Loucy (cell line): Measurements from ENCODE around the gene MYADML2.

Experiments
- H2AFZ ChIP-seq: fragments of 200-600 bp; sonication (generic); 2 replicates; pipeline ENCODE4 v1.6.0; 2016; ENCODE audit warnings: antibody characterized with exemption, mild to moderate bottlenecking, low read length, moderate library complexity
- H3F3A ChIP-seq: fragments of 200-600 bp; 2 replicates; pipeline ENCODE4 v1.6.0; 2016; ENCODE audit warnings: antibody characterized with exemption, low read depth, mild to moderate bottlenecking
- H3K27me3 ChIP-seq: fragments of 200-600 bp; sonication (generic); 2 replicates; pipeline ENCODE4 v1.6.1; 2014; ENCODE audit warnings: low read length, mild to moderate bottlenecking; ENCODE audit not compliant: insufficient read depth, poor library complexity, severe bottlenecking
- H3K36me3 ChIP-seq: fragments of 200-600 bp; sonication (generic); 2 replicates; pipeline ENCODE4 v1.6.1; 2016; ENCODE audit warnings: low read length; ENCODE audit not compliant: insufficient read depth
- H3K4me1 ChIP-seq: fragments of 200-600 bp; sonication (generic); 2 replicates; pipeline ENCODE4 v1.5.1; 2014; ENCODE audit warnings: low read length, mild to moderate bottlenecking; ENCODE audit not compliant: insufficient read depth, poor library complexity, severe bottlenecking
- H3K4me2 ChIP-seq: fragments of 200-600 bp; sonication (generic); 2 replicates; pipeline ENCODE4 v1.6.0; 2014; ENCODE audit warnings: antibody characterized with exemption, low read length, low read depth, mild to moderate bottlenecking; ENCODE audit not compliant: poor library complexity, severe bottlenecking
- H3K4me3 ChIP-seq: fragments of 200-600 bp; sonication (generic); 2 replicates; pipeline ENCODE4 v1.5.1; 2014; ENCODE audit warnings: low read length, mild to moderate bottlenecking, mixed read lengths; ENCODE audit not compliant: poor library complexity, severe bottlenecking
- H3K79me2 ChIP-seq: fragments of 200-600 bp; sonication (generic); 2 replicates; pipeline ENCODE4 v1.6.1; 2014; ENCODE audit warnings: low read length; ENCODE audit not compliant: insufficient read depth
- H3K9ac ChIP-seq: fragments of 200-600 bp; sonication (generic); 2 replicates; pipeline ENCODE4 v1.6.0; 2014; ENCODE audit warnings: mild to moderate bottlenecking, low read depth, low read length, moderate library complexity; ENCODE audit not compliant: poor library complexity, severe bottlenecking
- H3K9me2 ChIP-seq: fragments of 200-600 bp; sonication (generic); replicated peaks from 2 replicates; pipeline ENCODE4 v1.6.1; 2016; ENCODE audit warnings: low read depth, low read length, mixed read lengths
- H3K9me3 ChIP-seq: fragments of 200-600 bp; sonication (generic); 2 replicates; pipeline ENCODE4 v1.6.1; 2014; ENCODE audit warnings: mild to moderate bottlenecking, antibody characterized with exemption, low read length, low read depth; ENCODE audit not compliant: insufficient read depth
- H4K20me1 ChIP-seq: fragments of 200-600 bp; sonication (generic); 2 replicates; pipeline ENCODE4 v1.6.0; 2014; ENCODE audit warnings: antibody characterized with exemption, low read length, mild to moderate bottlenecking; ENCODE audit not compliant: insufficient read depth, poor library complexity, severe bottlenecking
- EZH2phosphoT487 ChIP-seq: fragments of 200-600 bp; IDR thresholded peaks from 2 replicates; pipeline ENCODE4 v1.6.1; 2018; ENCODE audit warnings: antibody characterized with exemption, mild to moderate bottlenecking, moderate library complexity, borderline replicate concordance
- TF ChIP-seq, protein P1 (sequence below): fragments of 200-600 bp; sonication (generic); conservative IDR thresholded peaks from 2 replicates; pipeline ENCODE4 v1.5.1; 2014; ENCODE audit warnings: mild to moderate bottlenecking, antibody characterized with exemption, low read length

MYADML2 gene

DNA sequence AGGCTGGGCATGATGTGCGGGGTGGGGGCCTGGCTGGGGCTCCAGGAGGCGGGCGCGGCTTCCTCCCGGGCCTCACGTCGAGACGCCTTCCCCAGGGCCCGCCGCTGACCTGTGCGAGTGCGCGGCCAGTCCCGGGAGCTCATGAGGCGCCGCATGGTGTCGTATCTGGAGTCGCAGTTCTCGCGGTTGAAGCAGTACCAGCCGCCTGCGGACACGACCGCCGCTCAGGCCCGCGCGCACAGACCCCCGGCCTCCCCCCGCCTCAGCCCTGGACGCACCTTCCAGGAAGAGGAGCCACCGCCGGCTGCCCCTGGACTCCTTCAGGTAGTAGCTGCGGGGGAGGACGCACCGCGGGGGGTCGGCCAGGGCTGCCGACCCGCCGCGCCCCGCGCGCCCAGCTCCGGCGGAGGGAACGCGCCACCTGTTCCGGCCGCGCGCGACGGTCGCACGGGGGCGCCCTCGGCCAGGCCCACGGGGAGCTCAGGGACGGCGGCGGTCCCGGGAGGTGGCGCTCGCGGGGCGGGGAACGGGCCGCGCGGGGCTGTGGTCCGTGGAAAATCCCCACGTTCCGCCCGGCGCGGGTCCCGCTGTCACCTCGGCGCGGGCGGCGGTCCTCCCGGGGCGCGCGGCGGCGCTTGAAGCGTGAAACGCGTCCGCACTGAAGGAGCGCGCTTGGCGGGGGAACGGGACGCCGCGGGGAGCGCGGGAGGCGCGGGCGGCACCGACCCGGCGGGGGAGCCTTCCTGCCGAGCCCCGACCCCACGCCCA lies 12.5 kb upstream of the MYADML2 start:
- peaks cover 2% of the 10 kb centered on the region; the same call in 1 of the 2 replicates for H3F3A ChIP-seq
- no peak overlapping the region for H3K4me3 ChIP-seq
- H3K27me3 ChIP-seq = no peaks in the 10 kb centered on the region
- no peak for TF ChIP-seq EZH2phosphoT487
- TF ChIP-seq, protein P1, sequence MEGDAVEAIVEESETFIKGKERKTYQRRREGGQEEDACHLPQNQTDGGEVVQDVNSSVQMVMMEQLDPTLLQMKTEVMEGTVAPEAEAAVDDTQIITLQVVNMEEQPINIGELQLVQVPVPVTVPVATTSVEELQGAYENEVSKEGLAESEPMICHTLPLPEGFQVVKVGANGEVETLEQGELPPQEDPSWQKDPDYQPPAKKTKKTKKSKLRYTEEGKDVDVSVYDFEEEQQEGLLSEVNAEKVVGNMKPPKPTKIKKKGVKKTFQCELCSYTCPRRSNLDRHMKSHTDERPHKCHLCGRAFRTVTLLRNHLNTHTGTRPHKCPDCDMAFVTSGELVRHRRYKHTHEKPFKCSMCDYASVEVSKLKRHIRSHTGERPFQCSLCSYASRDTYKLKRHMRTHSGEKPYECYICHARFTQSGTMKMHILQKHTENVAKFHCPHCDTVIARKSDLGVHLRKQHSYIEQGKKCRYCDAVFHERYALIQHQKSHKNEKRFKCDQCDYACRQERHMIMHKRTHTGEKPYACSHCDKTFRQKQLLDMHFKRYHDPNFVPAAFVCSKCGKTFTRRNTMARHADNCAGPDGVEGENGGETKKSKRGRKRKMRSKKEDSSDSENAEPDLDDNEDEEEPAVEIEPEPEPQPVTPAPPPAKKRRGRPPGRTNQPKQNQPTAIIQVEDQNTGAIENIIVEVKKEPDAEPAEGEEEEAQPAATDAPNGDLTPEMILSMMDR = peak; percentile 66
- H3K9me2 ChIP-seq = no peaks in the 10 kb centered on the region
- no peak overlapping the region for H3K9ac ChIP-seq
- no peaks in the 10 kb centered on the region for H3K4me1 ChIP-seq
- H4K20me1 ChIP-seq = no peaks in the 10 kb centered on the region
- no peaks in the 10 kb centered on the region for H3K79me2 ChIP-seq
- no peak overlapping the region for H3K4me2 ChIP-seq
- H3K9me3 ChIP-seq = no peaks in the 10 kb centered on the region
- peak overlapping the region; percentile 77; the same call in 1 of the 2 replicates for H2AFZ ChIP-seq
- H3K36me3 ChIP-seq = no peaks in the 10 kb centered on the region

DNA sequence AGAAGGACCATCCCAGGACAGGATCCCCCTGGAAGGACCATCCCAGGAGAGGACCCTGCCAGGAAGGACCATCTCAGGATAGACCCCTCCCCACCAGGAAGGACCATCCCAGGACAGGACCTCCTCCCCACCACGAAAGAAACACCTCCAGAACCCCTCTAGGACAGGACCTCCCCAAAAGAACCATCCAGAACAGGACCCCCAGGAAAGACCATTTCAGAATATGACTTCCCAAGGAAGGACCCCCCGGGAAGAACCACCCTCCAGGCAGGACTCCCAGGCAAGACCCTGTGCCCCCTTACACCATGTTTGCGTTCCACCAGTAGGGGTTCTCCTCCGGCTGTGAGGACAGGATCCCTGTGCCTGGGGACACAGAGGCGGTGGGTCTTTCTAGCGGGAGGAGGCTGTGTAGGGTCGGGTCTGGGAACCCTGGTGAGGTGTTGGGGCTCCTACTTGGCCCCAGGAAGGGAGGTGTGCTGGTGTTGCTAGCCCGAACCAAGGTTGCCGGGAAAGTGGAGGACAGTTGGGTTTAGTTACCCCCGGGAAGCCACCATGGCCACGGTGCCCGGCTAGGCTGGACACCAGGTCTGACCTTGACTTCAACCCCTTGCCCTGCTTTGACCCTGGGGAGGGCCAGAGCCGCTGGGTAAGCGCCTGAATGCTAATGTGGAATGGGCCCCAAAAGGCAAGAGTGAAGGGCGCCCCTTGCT lies 11.8 kb upstream of the MYADML2 start:
- H2AFZ ChIP-seq = 0 out of 2 replicates have a peak overlapping the region, but pooled peaks have one; percentile 77
- H3K27me3 ChIP-seq = no peaks in the 10 kb centered on the region
- TF ChIP-seq, protein P1 = no peak
- TF ChIP-seq EZH2phosphoT487 = no peak
- no peaks in the 10 kb centered on the region for H3K9me2 ChIP-seq
- no peaks in the 10 kb centered on the region for H3F3A ChIP-seq
- no peaks in the 10 kb centered on the region for H3K36me3 ChIP-seq
- H3K4me3 ChIP-seq = no peak overlapping the region
- no peaks in the 10 kb centered on the region for H3K79me2 ChIP-seq
- no peaks in the 10 kb centered on the region for H4K20me1 ChIP-seq
- H3K4me2 ChIP-seq = no peak overlapping the region
- no peaks in the 10 kb centered on the region for H3K9me3 ChIP-seq
- no peaks in the 10 kb centered on the region for H3K4me1 ChIP-seq
- no peak overlapping the region for H3K9ac ChIP-seq

DNA sequence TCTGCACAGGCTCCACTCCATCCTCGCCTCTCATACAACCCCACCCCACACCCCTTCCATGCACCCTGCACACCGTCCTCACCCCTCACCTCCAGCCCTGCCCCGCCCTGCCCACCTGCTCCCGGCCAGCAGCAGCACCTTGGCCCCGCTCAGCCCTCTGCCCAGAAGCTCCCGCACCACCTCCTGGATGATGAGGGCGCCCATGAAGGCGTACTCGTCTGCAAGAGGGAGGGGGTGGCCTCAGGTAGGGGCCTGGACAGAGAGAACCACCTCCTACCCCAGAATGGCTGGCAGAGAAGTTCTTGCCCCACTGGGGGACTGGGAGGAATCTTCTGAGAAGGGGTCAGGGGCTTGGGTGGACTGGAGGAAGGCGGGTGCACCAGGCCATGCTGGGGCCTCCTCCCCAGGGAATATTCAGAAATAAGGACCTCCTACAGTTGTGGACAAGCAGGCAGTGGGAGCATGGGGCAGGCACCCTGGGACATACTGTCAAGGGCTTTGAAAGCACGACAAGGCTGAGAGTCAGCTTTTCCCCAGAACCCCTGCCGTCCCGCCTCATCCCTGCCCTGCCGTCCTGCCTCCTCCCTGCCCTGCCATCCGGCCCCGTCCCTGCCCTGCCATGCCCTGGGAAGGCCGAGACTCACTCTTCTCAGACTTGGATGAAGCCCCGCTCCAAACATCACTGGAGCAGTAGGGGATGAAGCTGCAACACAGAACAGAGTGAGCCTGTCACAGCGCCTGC lies 10.8 kb upstream of the MYADML2 start:
- Histone ChIP-seq H3K4me1 (no peaks in the 10 kb centered on the region), H3K27me3 (no peaks in the 10 kb centered on the region), H2AFZ (no peak overlapping the region), H4K20me1 (no peaks in the 10 kb centered on the region), H3K4me3 (no peak overlapping the region), H3K79me2 (no peaks in the 10 kb centered on the region), H3K9me2 (no peaks in the 10 kb centered on the region), H3K36me3 (no peaks in the 10 kb centered on the region), H3K9ac (no peak overlapping the region), H3K4me2 (no peak overlapping the region), H3K9me3 (no peaks in the 10 kb centered on the region), H3F3A (no peaks in the 10 kb centered on the region)
- TF ChIP-seq EZH2phosphoT487 = no peak
- TF ChIP-seq, protein P1 = no peak
